H9 (cell line): ENCODE results near the gene CD7. TPM values are rescaled to one million over a fixed set of nuclear protein-coding genes. Genes with fewer than 3 reads are reported as not detected.
A peak's percentile ranks its signal among the peaks of the same experiment; 100 is the strongest.

ENCODE experiments used
- DNase-seq: peaks from one replicate; pipeline ENCODE4 v3.0.0-alpha.2; 2017
- H2AFZ ChIP-seq: one replicate; pipeline ENCODE4 v1.6.1; 2013; ENCODE audit warnings: mild to moderate bottlenecking, low read length, control low read depth, moderate library complexity
- H2AK5ac ChIP-seq: 2 replicates; pipeline ENCODE4 v1.6.1; 2013; ENCODE audit warnings: low read length, control low read depth, mixed read lengths; ENCODE audit not compliant: insufficient read length
- H2BK120ac ChIP-seq: one replicate; pipeline ENCODE4 v1.6.1; 2013; ENCODE audit warnings: low read depth, mild to moderate bottlenecking, low read length, control low read depth, inconsistent platforms; ENCODE audit not compliant: poor library complexity, severe bottlenecking
- H2BK12ac ChIP-seq: 2 replicates; pipeline ENCODE4 v1.6.1; 2013; ENCODE audit warnings: low read length, control low read depth, mixed read lengths, low read depth; ENCODE audit not compliant: insufficient read length
- H2BK15ac ChIP-seq: 2 replicates; pipeline ENCODE4 v1.6.1; 2013; ENCODE audit warnings: low read depth, low read length, control low read depth
- H2BK20ac ChIP-seq: one replicate; pipeline ENCODE4 v1.6.1; 2013; ENCODE audit warnings: low read depth, mild to moderate bottlenecking, low read length, control low read depth, inconsistent platforms; ENCODE audit not compliant: poor library complexity, severe bottlenecking
- H2BK5ac ChIP-seq: 2 replicates; pipeline ENCODE4 v1.6.1; 2013; ENCODE audit warnings: low read length, control low read depth, mixed read lengths; ENCODE audit not compliant: insufficient read length
- H3K14ac ChIP-seq: 2 replicates; pipeline ENCODE4 v1.6.1; 2013; ENCODE audit warnings: low read length, control low read depth; ENCODE audit not compliant: insufficient read depth
- H3K18ac ChIP-seq: 2 replicates; pipeline ENCODE4 v1.6.1; 2013; ENCODE audit warnings: low read depth, mild to moderate bottlenecking, mixed read lengths, low read length, control low read depth; ENCODE audit not compliant: insufficient read length
- H3K23ac ChIP-seq: 2 replicates; pipeline ENCODE4 v1.6.1; 2013; ENCODE audit warnings: low read length, control low read depth, mixed read lengths, low read depth; ENCODE audit not compliant: insufficient read length
- H3K23me2 ChIP-seq: 2 replicates; pipeline ENCODE4 v1.6.1; 2013; ENCODE audit warnings: low read depth, mild to moderate bottlenecking, mixed read lengths, low read length, control low read depth; ENCODE audit not compliant: insufficient read length, poor library complexity, severe bottlenecking
- H3K27ac ChIP-seq: 2 replicates; pipeline ENCODE4 v1.5.1; 2013; ENCODE audit warnings: low read length, control low read depth, mixed read lengths, low read depth; ENCODE audit not compliant: insufficient read length
- H3K27me3 ChIP-seq: 2 replicates; pipeline ENCODE4 v1.6.1; 2013; ENCODE audit warnings: low read length, control low read depth, inconsistent platforms; ENCODE audit not compliant: insufficient read depth
- H3K4ac ChIP-seq: 2 replicates; pipeline ENCODE4 v1.6.1; 2013; ENCODE audit warnings: low read depth, mild to moderate bottlenecking, control low read depth, inconsistent platforms, low read length, moderate library complexity
- H3K4me1 ChIP-seq: 2 replicates; pipeline ENCODE4 v1.6.1; 2013; ENCODE audit warnings: low read length, control low read depth, inconsistent platforms; ENCODE audit not compliant: insufficient read depth
- H3K4me2 ChIP-seq: 2 replicates; pipeline ENCODE4 v1.6.1; 2013; ENCODE audit warnings: low read length, control low read depth, mixed read lengths; ENCODE audit not compliant: insufficient read length, insufficient read depth
- H3K56ac ChIP-seq: 2 replicates; pipeline ENCODE4 v1.6.1; 2013; ENCODE audit warnings: low read depth, mild to moderate bottlenecking, mixed read lengths, low read length, control low read depth; ENCODE audit not compliant: insufficient read length
- H3K79me1 ChIP-seq: 2 replicates; pipeline ENCODE4 v1.6.1; 2013; ENCODE audit warnings: low read depth, mild to moderate bottlenecking, moderate library complexity, low read length, control low read depth, inconsistent platforms; ENCODE audit not compliant: insufficient read depth, poor library complexity, severe bottlenecking
- H3K79me2 ChIP-seq: 2 replicates; pipeline ENCODE4 v1.6.1; 2013; ENCODE audit warnings: low read length, control low read depth, inconsistent platforms; ENCODE audit not compliant: insufficient read depth
- H3K9ac ChIP-seq: 2 replicates; pipeline ENCODE4 v1.6.1; 2013; ENCODE audit warnings: low read length, control low read depth, mixed read lengths; ENCODE audit not compliant: insufficient read length; ENCODE audit errors: extremely low read depth
- H3K9me3 ChIP-seq: one replicate; pipeline ENCODE4 v1.6.1; 2013; ENCODE audit warnings: low read depth, low read length, inconsistent platforms; ENCODE audit not compliant: control insufficient read depth
- H3T11ph ChIP-seq: one replicate; pipeline ENCODE4 v1.6.1; 2013; ENCODE audit warnings: mild to moderate bottlenecking, low read length, control low read depth, inconsistent platforms
- H4K20me1 ChIP-seq: one replicate; pipeline ENCODE4 v1.6.1; 2013; ENCODE audit not compliant: control insufficient read depth, insufficient read length, insufficient read depth
- H4K5ac ChIP-seq: 2 replicates; pipeline ENCODE4 v1.6.1; 2013; ENCODE audit warnings: low read depth, mild to moderate bottlenecking, mixed read lengths, low read length, control low read depth; ENCODE audit not compliant: insufficient read length
- H4K8ac ChIP-seq: replicated peaks from 2 replicates; pipeline ENCODE4 v1.6.1; 2013; ENCODE audit warnings: low read length, control low read depth, mixed read lengths, low read depth; ENCODE audit not compliant: insufficient read length
- H4K91ac ChIP-seq: 2 replicates; pipeline ENCODE4 v1.6.1; 2013; ENCODE audit warnings: low read depth, mild to moderate bottlenecking, moderate library complexity, mixed read lengths, low read length, control low read depth; ENCODE audit not compliant: insufficient read length
- H3K27ac Mint-ChIP-seq, 3 experiments: 2 replicates in 2 of 3; 3 replicates in 1 of 3; pipeline ENCODE4 v1.8.0; 2020 to 2021; ENCODE audit warnings: mixed read lengths in 3 of 3, mild to moderate bottlenecking in 1 of 3, moderate library complexity in 1 of 3
- H3K27me3 Mint-ChIP-seq: 2 replicates; pipeline ENCODE4 v1.8.0; 2021; ENCODE audit warnings: low read depth, mild to moderate bottlenecking, moderate library complexity, mixed read lengths
- H3K36me3 Mint-ChIP-seq, 3 experiments: 2 replicates in 2 of 3; 3 replicates in 1 of 3; pipeline ENCODE4 v1.8.0; 2020 to 2021; ENCODE audit warnings: low read depth in 3 of 3, mixed read lengths in 3 of 3; ENCODE audit not compliant: insufficient read depth in 1 of 3
- H3K4me1 Mint-ChIP-seq, 2 experiments: 2 replicates each; pipeline ENCODE4 v1.8.0; 2020; ENCODE audit warnings: mixed read lengths in 2 of 2
- H3K4me3 Mint-ChIP-seq, 2 experiments: 2 replicates in 1 of 2; 3 replicates in 1 of 2; pipeline ENCODE4 v1.8.0; 2020 to 2021; ENCODE audit warnings: mild to moderate bottlenecking in 2 of 2, mixed read lengths in 2 of 2, moderate library complexity in 1 of 2
- H3K9me3 Mint-ChIP-seq, 2 experiments: 2 replicates in 1 of 2; 3 replicates in 1 of 2; pipeline ENCODE4 v1.8.0; 2020; ENCODE audit warnings: mild to moderate bottlenecking in 2 of 2, mixed read lengths in 2 of 2, moderate library complexity in 1 of 2
- CTCF ChIP-seq: fragments of 200-600 bp; sonication (generic); conservative IDR thresholded peaks from 3 replicates; pipeline ENCODE4 v1.8.0; 2021; ENCODE audit warnings: antibody characterized with exemption, mild to moderate bottlenecking
- WGBS: extraction: QIAGEN DNeasy Blood & Tissue Kit; methylation state at CpG from one replicate; pipeline ENCODE4 v1.1.7; 2013; ENCODE audit warnings: missing lambda C conversion rate, low lambda C conversion rate, mixed read lengths; ENCODE audit not compliant: insufficient read length; ENCODE audit errors: extremely low coverage; 5-methylcytosine and 5-hydroxymethylcytosine counted together
- total RNA-seq: library from RNA; stranded (reverse); gene quantifications from 2 replicates; pipeline ENCODE4 v1.2.1, GENCODE V29; 2021

Gene CD7
- total RNA-seq, 1 experiment from 2014 or later, result 0.35 TPM

- Histone ChIP-seq H2AK5ac (no peak overlapping the region), H2BK5ac (no peak overlapping the region), H4K8ac (no peak overlapping the region), H4K91ac (no peak overlapping the region), H2BK15ac (no peak overlapping the region), H3K79me1 (peaks cover 4% of the 10 kb centered on the region), H3T11ph (no peak overlapping the region), H3K9me3 (no peaks in the 10 kb centered on the region), H3K4me2 (no peak overlapping the region), H2BK120ac (no peak overlapping the region), H3K23me2 (no peaks in the 10 kb centered on the region), H3K4ac (no peak overlapping the region), H3K18ac (no peak overlapping the region), H3K4me1 (no peaks in the 10 kb centered on the region), H2AFZ (no peak overlapping the region), H4K5ac (no peak overlapping the region), H4K20me1 (no peaks in the 10 kb centered on the region), H3K14ac (no peak overlapping the region), H3K27ac (no peak overlapping the region), H3K79me2 (peaks cover 60% of the 10 kb centered on the region), H3K56ac (no peak overlapping the region), H2BK20ac (no peak overlapping the region), H2BK12ac (no peak overlapping the region), H3K27me3 (no peaks in the 10 kb centered on the region), H3K23ac (no peak overlapping the region), H3K9ac (no peak overlapping the region)
- TF ChIP-seq CTCF, result no peak
- Mint-ChIP-seq H3K36me3 (peaks cover 52 to 70% (median 68%) of the 10 kb centered on the region in 3 experiments; a peak in 6 of 7 replicates), H3K27ac (peak overlapping the region in 2 of 3 experiments; percentile 61 to 85; a peak in 4 of 7 replicates), H3K4me3 (peak overlapping the region in 1 of 2 experiments; percentile 56; a peak in 2 of 5 replicates), H3K9me3 (no peaks in the 10 kb centered on the region), H3K27me3 (peaks cover 9% of the 10 kb centered on the region), H3K4me1 (peaks cover 31 to 48% of the 10 kb centered on the region in 2 experiments)
- no CpG with 5 or more reads among the region's 13 CpGs for WGBS
- no peak for DNase-seq
Observed at GRCh38 chr17:82269882-82270500, 47.4 kb downstream of the CD7 start.
